GM12878 (cell line): ENCODE results near the gene RGS6. TPM values are rescaled to one million over a fixed set of nuclear protein-coding genes. Genes with fewer than 3 reads are reported as not detected.

Experiments used
- ATAC-seq: fragments of 200-7000 bp; cut with Tn5 transposase; 3 replicates; pipeline ENCODE4 v1.9.1; 2020; ENCODE audit warnings: mild to moderate bottlenecking, moderate library complexity
- BruUV-seq: library from RNA; stranded (reverse); fragments of 400-500 nt; replicated peaks from 2 replicates; lab custom pipeline; 2021; lab: Mats Ljungman, UMichigan
- CTCF ChIA-PET: fragments of 300-600 bp; sonication (Branson Sonifier 250); formaldehyde crosslinking; extraction: SDS; loops from one replicate; lab custom pipeline; 2021; ENCODE audit warnings: inconsistent platforms; lab: Yijun Ruan, JAX
- POLR2A ChIA-PET: fragments of 350-600 bp; formaldehyde crosslinking; extraction: SDS; loops from one replicate; lab custom pipeline; 2021; ENCODE audit warnings: inconsistent platforms; lab: Charles Lee
- RAD21 ChIA-PET: fragments of 300-600 bp; sonication (Branson Sonifier 250); formaldehyde crosslinking; loops from one replicate; lab custom pipeline; 2023; ENCODE audit warnings: antibody characterized with exemption; ENCODE audit not compliant: unreplicated experiment; lab: Charles Lee
- SMC1A ChIA-PET: fragments of 300-600 bp; sonication (Branson Sonifier 250); formaldehyde crosslinking; loops from one replicate; lab custom pipeline; 2023; ENCODE audit not compliant: unreplicated experiment, uncharacterized antibody; lab: Charles Lee
- DNase-seq: peaks from one replicate; pipeline ENCODE4 v3.0.0-alpha.2; 2011; ENCODE audit warnings: low read depth, low spot score
- FAIRE-seq: peaks from 3 replicates; lab custom pipeline; 2011; peaks lifted over from hg19 to GRCh38; lab: Jason Lieb, UNC
- H2AFZ ChIP-seq: 2 replicates; pipeline ENCODE4 v1.6.0; 2011; ENCODE audit warnings: low read depth, low read length, control low read depth; ENCODE audit not compliant: control insufficient read depth
- H3K27ac ChIP-seq: 2 replicates; pipeline ENCODE4 v1.5.1; 2011; ENCODE audit warnings: control low read depth; ENCODE audit not compliant: control insufficient read depth, insufficient read depth
- H3K27me3 ChIP-seq, 2 experiments: replicated peaks in 1 of 2; 2 replicates each; pipeline versions ENCODE4 v1.6.0 to v1.6.1; 2011; ENCODE audit warnings: low read length in 1 of 2; ENCODE audit not compliant: control insufficient read depth in 2 of 2, insufficient read depth in 2 of 2
- H3K36me3 ChIP-seq, 2 experiments: 2 replicates each; pipeline ENCODE4 v1.5.1; 2011; ENCODE audit warnings: low read length in 1 of 2; ENCODE audit not compliant: control insufficient read depth in 2 of 2, insufficient read depth in 2 of 2
- H3K4me1 ChIP-seq: 2 replicates; pipeline ENCODE4 v1.6.1; 2011; ENCODE audit warnings: mild to moderate bottlenecking, low read length, moderate library complexity, mixed read lengths; ENCODE audit not compliant: control insufficient read depth, insufficient read depth
- H3K4me2 ChIP-seq: 2 replicates; pipeline ENCODE4 v1.6.0; 2011; ENCODE audit warnings: control low read depth; ENCODE audit not compliant: control insufficient read depth, insufficient read depth
- H3K4me3 ChIP-seq: fragments of 200-600 bp; sonication (generic); 2 replicates; pipeline ENCODE4 v1.5.1; 2016
- H3K79me2 ChIP-seq: 2 replicates; pipeline ENCODE4 v1.6.0; 2011; ENCODE audit warnings: low read length; ENCODE audit not compliant: control insufficient read depth, insufficient read depth
- H3K9ac ChIP-seq: 2 replicates; pipeline ENCODE4 v1.8.0; 2011; ENCODE audit warnings: low read length, control low read depth, mixed read lengths; ENCODE audit not compliant: control insufficient read depth, insufficient read depth
- H3K9me3 ChIP-seq: replicated peaks from 3 replicates; pipeline ENCODE4 v1.5.1; 2011; ENCODE audit warnings: mild to moderate bottlenecking, low read length; ENCODE audit not compliant: control insufficient read depth, insufficient read depth
- H4K20me1 ChIP-seq: 2 replicates; pipeline ENCODE4 v1.6.0; 2011; ENCODE audit not compliant: control insufficient read depth, insufficient read depth
- ATF7 ChIP-seq: fragments of 450-650 bp; IDR thresholded peaks from 2 replicates; pipeline ENCODE4 v1.6.1; 2016; ENCODE audit warnings: low read depth, mild to moderate bottlenecking
- CBFB ChIP-seq: IDR thresholded peaks from 2 replicates; pipeline ENCODE4 v1.6.1; 2016; ENCODE audit warnings: antibody characterized with exemption, low read depth
- CTCF ChIP-seq, 3 experiments: IDR thresholded peaks in 2 of 3; conservative IDR thresholded peaks in 1 of 3; 2 replicates each; pipeline ENCODE4 v1.5.1; 2011; ENCODE audit warnings: low read depth in 3 of 3, low read length in 3 of 3, mild to moderate bottlenecking in 3 of 3, control low read depth in 2 of 3, moderate library complexity in 2 of 3, inconsistent platforms in 1 of 3, mixed read lengths in 1 of 3; ENCODE audit not compliant: control insufficient read depth in 2 of 3, insufficient read depth in 1 of 3; ENCODE audit errors: extremely low read depth in 1 of 3
- ESRRA ChIP-seq: IDR thresholded peaks from 2 replicates; pipeline ENCODE4 v1.6.1; 2012; ENCODE audit warnings: mild to moderate bottlenecking, low read length, improper control_type of control experiment
- ETV6 ChIP-seq, 2 experiments: fragments of 450-650 bp in 1 of 2; IDR thresholded peaks in 1 of 2; conservative IDR thresholded peaks in 1 of 2; 2 replicates each; pipeline ENCODE4 v1.6.1; 2014; ENCODE audit warnings: antibody characterized with exemption in 1 of 2, borderline replicate concordance in 1 of 2, low read depth in 1 of 2, mild to moderate bottlenecking in 1 of 2, moderate library complexity in 1 of 2
- FOXM1 ChIP-seq: IDR thresholded peaks from 2 replicates; pipeline ENCODE4 v1.6.1; 2012; ENCODE audit warnings: low read depth, mild to moderate bottlenecking, inconsistent platforms, low read length, moderate library complexity
- JUNB ChIP-seq: IDR thresholded peaks from 2 replicates; pipeline ENCODE4 v1.6.1; 2016; ENCODE audit warnings: antibody characterized with exemption, mild to moderate bottlenecking
- RUNX3 ChIP-seq: IDR thresholded peaks from 2 replicates; pipeline ENCODE4 v1.6.1; 2012; ENCODE audit warnings: low read length, inconsistent platforms
- SIX5 ChIP-seq: IDR thresholded peaks from 2 replicates; pipeline ENCODE4 v1.6.1; 2011; ENCODE audit warnings: mild to moderate bottlenecking, low read depth, low read length, moderate library complexity; ENCODE audit not compliant: severe bottlenecking
- WGBS: methylation state at CpG from one replicate; pipeline ENCODE4 v1.1.6; 2016; ENCODE audit warnings: low lambda C conversion rate; ENCODE audit not compliant: insufficient replicate concordance, insufficient coverage; ENCODE audit errors: missing lambda C conversion rate; 5-methylcytosine and 5-hydroxymethylcytosine counted together
- in situ Hi-C: fragments of 300-500 bp; cut with MboI; formaldehyde crosslinking; loops from 9 replicates; pipeline ENCODE4 v1.14.3; 2018; ENCODE audit warnings: mixed read lengths
- intact Hi-C: fragments of 100-400 bp; cut with micrococcal nuclease; formaldehyde crosslinking; loops from one replicate; pipeline ENCODE4 v1.14.2; 2022; ENCODE audit not compliant: unreplicated experiment
- polyA plus RNA-seq, 11 experiments: library from polyadenylated mRNA; depleted of rRNA in 4 of 11; unstranded in 6 of 11; stranded (reverse) in 5 of 11; fragments of >200 nt; fragmentation: Nextera tagmentation in 4 of 11; fragmentation: Illumina TruSeq in 1 of 11; extraction: Ambion mirVana in 4 of 11; extraction: Trizol in 1 of 11; gene quantifications; 1 replicate in 1 of 11; 2 replicates in 10 of 11; pipeline versions ENCODE4 v1.2.1 to v1.2.3, GENCODE V29; 2011 to 2016; ENCODE audit warnings: inconsistent platforms in 2 of 11, missing spikeins in 2 of 11, low read depth in 1 of 11
- total RNA-seq, 4 experiments: library from RNA; depleted of rRNA in 3 of 4; stranded (reverse); fragments of >200 nt in 3 of 4; fragmentation: Illumina TruSeq in 1 of 4; extraction: Trizol in 1 of 4; gene quantifications; 2 replicates each; pipeline versions ENCODE4 v1.2.1 to v1.2.3, GENCODE V29; 2013 to 2021

The RGS6 gene
- total and polyA plus RNA-seq, 10 of the 15 experiments (the other 5 are each of a cell fraction or from before 2014, with no cell fraction given) = 3.9 to 18.1 (median 12.4) TPM

- Histone ChIP-seq H3K9me3 (no peaks in the 10 kb centered on the region; the same call in 2 of the 3 replicates), H3K4me1 (peaks cover 19% of the 10 kb centered on the region), H3K4me2 (no peak overlapping the region; the same call in 1 of the 2 replicates), H2AFZ (no peak overlapping the region), H3K4me3 (no peak overlapping the region), H3K9ac (no peak overlapping the region), H3K27me3 (no peaks in the 10 kb centered on the region), H3K27ac (peak overlapping the region; percentile 54), H4K20me1 (no peaks in the 10 kb centered on the region), H3K36me3 (no peaks in the 10 kb centered on the region), H3K79me2 (no peaks in the 10 kb centered on the region)
- no peak for DNase-seq
- FAIRE-seq = no peak
- in situ Hi-C loops = no loop called here
- no TSS peak for BruUV-seq
- ChIA-PET POLR2A (no interaction called here), RAD21 (interaction anchor here (2.2 to 2.4 kb wide), 2 partner anchors 9 to 510 kb away, joined by 5 to 14 read pairs; no protein-coding TSS in a partner anchor), CTCF (interaction anchor here (2.2 kb wide), 1 partner anchor 33 kb away, joined by 14 read pairs; the partner anchor contains the start of gene RGS6), SMC1A (interaction anchor here (0.7 to 2.4 kb wide), 5 partner anchors 10 to 32 kb away, joined by 3 to 21 read pairs (median 9); no protein-coding TSS in a partner anchor)
- no peak for ATAC-seq
- TF ChIP-seq RUNX3 = peak; percentile 40; the same call in 1 of the 2 replicates
- TF ChIP-seq CTCF (IDR thresholded peaks at IDR 0.05 in 2 of 3, conservative IDR thresholded peaks at IDR 0.05 in 1 of 3; ENCODE audit: control insufficient read depth in 2 of 3, extremely low read depth in 1 of 3, insufficient read depth in 1 of 3, low read depth in 3 of 3, low read length in 3 of 3) = no peak
- 0 out of 2 replicates have a peak, but pooled peaks have one; percentile 11 for TF ChIP-seq JUNB
- no peak for TF ChIP-seq CBFB
- no peak for TF ChIP-seq ESRRA
- no peak for TF ChIP-seq SIX5
- no peak for TF ChIP-seq ATF7
- no peak for TF ChIP-seq ETV6 (conservative IDR thresholded peaks at IDR 0.05 in 1 of 2, IDR thresholded peaks at IDR 0.05 in 1 of 2; ENCODE audit: borderline replicate concordance in 1 of 2, low read depth in 1 of 2)
- 0 out of 2 replicates have a peak, but pooled peaks have one; percentile 8 for TF ChIP-seq FOXM1
- intact Hi-C loops = loop anchor here (2.0 kb wide), 1 partner anchor 34 kb away; the partner anchor contains the start of gene RGS6
- 48% methylated on average over 2 of the region's 2 CpGs for WGBS
Measured at GRCh38 chr14:71966528-71966927, 34.3 kb downstream of the RGS6 start.
